NCI-H1417 treated with DMSO at 0.1 percent for 48 hours (cell line): Measurements from ENCODE around the gene ILK.

Experiments
- DNase-seq: peaks from one replicate; lab custom pipeline; 2025; lab: John Stamatoyannopoulos, UW

The ILK gene

DNA sequence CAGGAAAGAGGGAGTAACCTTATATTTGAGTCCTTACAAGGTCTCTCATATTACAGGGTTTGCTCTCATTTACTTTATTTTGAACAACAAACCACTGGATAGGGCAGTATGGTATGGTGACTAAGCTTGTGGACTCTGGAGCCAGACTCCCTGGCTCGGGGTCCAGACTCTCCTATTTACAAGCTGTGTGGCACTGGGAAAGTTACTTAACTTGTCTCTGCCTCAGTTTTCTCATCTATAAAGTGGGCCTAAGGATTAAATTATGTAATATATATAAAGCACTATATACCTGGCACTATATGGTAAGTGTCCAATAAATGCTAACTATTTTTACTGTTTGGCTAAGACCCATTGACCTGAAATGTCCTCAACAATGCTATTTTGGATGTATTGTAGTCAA is 53.8 kb downstream of the ILK start:
- no peak for DNase-seq

DNA sequence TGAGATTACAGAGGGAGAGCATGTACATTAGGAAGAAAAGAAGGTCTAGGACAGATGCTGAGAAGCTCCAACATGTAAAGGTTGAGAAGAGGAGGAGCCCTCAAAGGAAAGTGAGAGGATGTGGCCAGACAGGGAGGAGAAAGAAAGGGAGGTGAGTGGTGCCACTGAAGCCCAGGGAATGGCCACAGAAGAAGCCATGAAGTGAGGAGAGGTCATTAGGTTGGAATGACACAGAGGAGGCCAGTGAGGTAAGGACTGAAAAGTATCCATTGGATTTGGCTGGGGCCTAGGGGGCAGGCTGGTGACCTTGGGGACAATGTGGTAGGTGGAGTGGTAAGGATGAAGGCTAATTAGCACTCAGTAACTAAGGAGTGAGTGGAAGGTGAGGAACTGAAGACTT is 55.1 kb downstream of the ILK start:
- no peak for DNase-seq
